Hepatocyte (in vitro differentiated cells): Measurements from ENCODE around the gene ZPR1.

Source experiments
- CTCF ChIP-seq: fragments of 200-600 bp; sonication (generic); IDR thresholded peaks from 2 replicates; pipeline ENCODE4 v1.5.1; 2016; ENCODE audit warnings: antibody characterized with exemption, mild to moderate bottlenecking; ENCODE audit not compliant: poor library complexity
- EZH2phosphoT487 ChIP-seq: fragments of 200-600 bp; sonication (generic); IDR thresholded peaks from one replicate; pipeline ENCODE4 v1.6.1; 2018; ENCODE audit warnings: antibody characterized with exemption, mild to moderate bottlenecking, low read depth, moderate library complexity; ENCODE audit not compliant: unreplicated experiment, severe bottlenecking

- no peak for TF ChIP-seq CTCF
- no peak for TF ChIP-seq EZH2phosphoT487
Measured at GRCh38 chr11:116740741-116741140, 47.1 kb downstream of the ZPR1 start.
